DMS53 treated with DMSO at 0.1 percent for 48 hours (cell line): ENCODE results near the gene STK32C.
A peak's percentile ranks its signal among the peaks of the same experiment; 100 is the strongest.

ENCODE experiments used
- DNase-seq: peaks from one replicate; lab custom pipeline; 2025; ENCODE audit not compliant: unreplicated experiment; lab: John Stamatoyannopoulos, UW

The STK32C gene

GRCh38 chr10:132307823-132308586, at the start of gene STK32C:
Gene STK32C, minus strand, starts transcription at chr10:132307950. Its CDS starts 117 bp downstream, at chr10:132307833.
- peak; percentile 46 for DNase-seq

DNA sequence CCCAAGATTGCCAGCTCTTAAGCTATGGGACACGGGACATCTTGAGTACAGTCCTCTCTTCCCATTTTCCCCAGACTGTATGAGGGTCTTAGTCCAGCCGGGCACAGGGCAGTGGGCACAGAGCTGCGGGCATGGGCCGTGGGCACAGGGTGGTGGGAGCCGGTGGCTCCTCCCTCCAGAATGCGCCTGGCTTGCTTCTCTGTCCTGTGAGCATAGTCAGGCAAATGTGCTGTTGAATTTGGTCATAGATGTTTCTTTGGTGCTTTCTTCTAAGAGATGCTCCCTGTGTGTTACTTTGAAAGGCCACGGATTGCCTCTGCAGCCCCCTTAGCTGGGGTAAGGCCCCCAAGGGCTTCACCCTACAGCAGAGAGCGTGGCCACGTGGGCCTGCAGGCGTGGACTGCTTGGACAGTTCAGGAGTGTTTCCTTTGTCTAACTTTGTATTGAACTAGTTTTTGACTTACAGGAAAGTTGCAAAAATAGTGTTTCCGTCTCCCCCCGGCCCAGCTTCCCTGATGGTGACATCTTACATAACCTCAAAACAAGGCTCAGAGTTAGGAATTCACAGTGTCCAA, 49.0 kb upstream of the STK32C start:
- no peak for DNase-seq

- DNase-seq: no peak
Measured at GRCh38 chr10:132355754-132356153, 48.0 kb upstream of the STK32C start.

- DNase-seq: no peak
Measured at GRCh38 chr10:132355297-132355696, 47.5 kb upstream of the STK32C start.

- DNase-seq: no peak
Measured at GRCh38 chr10:132354356-132355094, 46.8 kb upstream of the STK32C start.

DNA sequence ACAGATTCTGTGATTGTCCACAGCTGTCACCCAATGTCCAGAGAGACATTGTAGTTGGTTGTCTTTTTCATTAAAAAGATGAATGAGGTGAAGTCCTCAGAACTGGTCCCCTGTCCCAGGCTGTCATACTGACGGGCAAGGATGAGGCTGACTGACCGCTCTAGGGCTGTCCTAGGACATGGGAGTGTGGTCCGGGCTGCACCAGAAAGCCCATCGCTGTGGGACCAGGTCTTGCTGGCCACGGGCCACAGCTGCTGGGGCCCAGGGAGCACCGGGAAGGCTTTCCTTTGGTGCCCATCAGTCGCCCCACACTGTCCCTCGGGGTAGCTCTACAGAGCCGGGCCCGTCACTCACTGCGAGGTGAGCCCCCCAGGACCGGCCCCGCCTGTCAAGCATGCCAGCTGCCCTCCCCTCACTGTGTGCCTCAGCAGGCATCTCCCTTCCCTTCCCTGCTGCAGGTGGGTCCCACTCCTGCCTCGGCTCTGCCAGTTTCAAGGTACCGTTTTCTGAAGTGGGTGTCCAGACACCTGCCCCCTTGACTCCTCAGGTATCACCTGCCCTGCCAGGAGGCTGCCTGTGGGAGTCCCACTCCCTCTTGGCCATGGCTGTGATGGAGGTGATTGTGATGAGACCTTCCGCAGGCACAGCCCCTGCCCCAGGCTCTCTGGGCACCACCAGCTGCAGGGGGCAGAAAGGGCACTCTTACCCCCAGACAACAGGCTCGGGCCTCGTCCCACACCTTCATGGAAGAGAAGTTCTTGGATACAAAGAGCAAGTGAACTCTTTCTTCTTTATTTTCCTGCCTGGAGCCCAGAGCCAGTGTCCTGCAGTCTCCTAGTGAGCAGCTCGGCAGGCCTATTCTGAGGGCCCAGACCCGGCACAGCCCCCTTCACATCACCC, 46.0 kb upstream of the STK32C start:
- no peak for DNase-seq

- DNase-seq: peak; percentile 49
Measured at GRCh38 chr10:132352462-132353308, 44.9 kb upstream of the STK32C start.

GRCh38 chr10:132351611-132352010, 43.9 kb upstream of the STK32C start:
- peak; percentile 17 for DNase-seq

- DNase-seq: no peak
Measured at GRCh38 chr10:132350946-132351345, 43.2 kb upstream of the STK32C start.

DNA sequence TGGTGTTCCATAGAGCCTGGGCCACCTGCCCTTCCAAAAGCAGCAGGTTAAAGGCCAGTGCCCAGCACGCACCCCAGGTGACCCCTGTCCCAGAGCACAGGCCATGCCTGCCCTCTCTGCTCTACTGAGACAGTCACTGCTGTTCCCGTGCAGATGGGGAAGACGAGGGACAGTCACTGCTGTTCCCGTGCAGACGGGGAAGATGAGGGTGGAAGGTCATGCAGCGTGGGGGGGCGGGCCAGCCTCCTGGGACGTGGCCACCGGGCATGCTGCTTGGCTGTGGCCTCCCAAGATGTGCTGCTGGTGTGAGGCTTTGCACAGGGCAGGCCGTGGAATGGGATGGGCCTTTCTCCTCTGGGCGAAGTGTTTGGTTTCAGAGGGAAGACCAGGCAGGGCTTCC, 42.6 kb upstream of the STK32C start:
- DNase-seq: no peak

GRCh38 chr10:132349766-132350165, 42.0 kb upstream of the STK32C start:
- DNase-seq: no peak

- DNase-seq: no peak
Measured at GRCh38 chr10:132347931-132348267, 40.1 kb upstream of the STK32C start.

DNA sequence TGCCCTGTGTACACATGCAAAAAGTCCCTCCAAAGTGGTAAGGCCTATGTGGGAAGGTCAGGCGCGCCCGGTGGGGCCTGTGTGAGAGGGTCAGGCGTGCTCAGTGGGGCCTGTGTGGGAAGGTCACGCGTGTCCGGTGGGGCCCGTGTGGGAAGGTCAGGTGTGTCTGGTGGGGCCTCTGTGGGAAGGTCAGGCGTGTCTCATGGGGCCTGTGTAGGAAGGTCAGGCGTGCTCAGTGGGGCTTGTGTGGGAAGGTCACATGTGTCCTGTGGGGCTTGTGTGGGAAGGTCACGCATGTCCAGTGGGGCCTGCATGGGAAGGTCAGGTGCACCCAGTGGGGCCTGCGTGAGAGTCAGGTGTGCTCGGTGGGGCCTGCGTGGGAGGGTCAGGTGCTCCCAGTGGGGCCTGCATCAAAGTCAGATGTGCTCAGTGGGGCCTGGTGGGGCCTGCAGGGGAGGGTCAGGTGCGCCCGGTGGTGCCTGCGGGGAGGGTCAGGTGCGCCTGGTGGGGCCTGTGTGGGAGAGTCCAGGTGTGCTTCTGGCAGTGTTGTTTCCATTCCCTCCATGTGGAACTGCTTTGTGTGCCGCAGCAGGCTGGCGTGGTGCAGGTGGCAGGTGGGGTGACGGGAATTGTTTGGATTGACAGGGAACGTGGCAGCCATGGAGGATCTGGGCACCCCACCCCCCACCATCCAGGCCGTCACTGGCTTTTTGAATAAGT, 39.6 kb upstream of the STK32C start:
- no peak for DNase-seq

GRCh38 chr10:132346806-132347205, 39.1 kb upstream of the STK32C start:
- no peak for DNase-seq

DNA sequence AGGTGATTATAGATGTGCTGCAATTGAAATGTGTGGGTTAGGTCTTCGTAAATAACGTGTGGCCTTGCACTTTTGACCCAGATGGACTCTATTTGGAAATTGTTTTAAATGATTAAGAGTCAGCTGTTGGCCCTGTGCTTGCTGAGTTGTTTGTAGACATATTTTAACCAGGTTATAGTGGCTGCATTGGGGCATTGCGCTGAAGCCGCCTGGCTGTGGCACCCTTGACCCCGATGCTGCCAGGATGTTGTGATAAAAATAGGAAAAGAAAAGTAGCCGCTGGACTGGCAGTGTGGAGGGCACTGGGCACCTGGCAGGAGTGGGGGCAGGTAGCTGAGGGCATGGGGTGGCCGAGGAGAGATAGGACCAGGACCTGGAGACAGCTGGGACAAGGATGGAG, 37.6 kb upstream of the STK32C start:
- no peak for DNase-seq

- DNase-seq: no peak
Measured at GRCh38 chr10:132344386-132344785, 36.6 kb upstream of the STK32C start.

DNA sequence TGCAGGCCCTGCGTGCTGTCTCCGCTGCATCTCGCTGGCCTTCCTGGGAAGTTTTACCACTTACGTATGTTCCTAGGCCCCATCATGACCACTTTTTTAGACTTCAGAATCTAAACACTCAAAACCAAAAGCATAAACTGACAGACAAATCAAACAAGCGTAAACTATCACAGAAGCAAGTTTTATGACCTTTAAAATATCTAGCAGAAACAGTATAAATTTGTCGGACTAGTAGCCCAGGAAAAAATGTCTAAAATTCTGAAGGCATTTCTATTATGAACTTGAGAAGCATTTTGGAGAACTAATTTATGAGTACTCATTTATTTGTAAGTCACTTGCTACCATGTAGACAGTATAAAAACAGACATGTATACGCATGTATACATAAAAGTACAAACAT, 34.8 kb upstream of the STK32C start:
- DNase-seq: no peak

DNA sequence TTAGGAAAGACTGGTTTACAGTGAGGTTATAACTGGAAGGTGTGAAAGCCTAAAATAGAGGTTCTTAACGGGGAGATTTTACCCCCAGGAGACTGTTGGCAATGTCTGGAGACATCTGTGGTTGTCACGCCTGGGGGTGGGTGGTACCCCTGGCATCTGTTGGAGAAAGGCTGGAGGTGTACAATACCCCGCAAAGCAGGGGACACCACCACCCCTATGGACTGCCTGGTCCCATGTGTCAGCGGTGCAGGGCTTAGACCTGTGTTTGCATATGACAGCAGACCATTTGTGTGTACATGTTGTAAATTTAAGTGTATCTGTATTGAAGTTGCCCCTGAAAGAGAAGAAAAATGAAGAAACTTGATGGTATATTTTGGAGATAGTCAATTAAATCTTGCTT, 34.0 kb upstream of the STK32C start:
- no peak for DNase-seq

DNA sequence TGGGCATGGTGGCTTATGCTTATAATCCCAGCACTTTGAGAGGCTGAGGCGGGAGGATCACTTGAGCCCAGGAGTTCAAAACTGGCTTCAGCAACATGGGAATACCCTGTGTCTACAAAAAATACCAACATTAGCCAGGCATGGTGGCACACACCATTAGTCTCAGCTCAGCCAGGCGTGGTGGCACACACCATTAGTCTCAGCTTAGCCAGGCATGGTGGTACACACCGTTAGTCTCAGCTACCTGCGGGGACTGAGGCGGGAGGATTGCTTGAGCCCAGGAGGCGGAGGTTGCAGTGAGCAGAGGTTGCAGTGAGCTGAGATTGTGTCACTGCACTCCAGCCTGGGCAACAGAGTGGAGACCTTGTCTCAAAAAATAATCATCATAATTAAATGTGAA, 33.3 kb upstream of the STK32C start:
- DNase-seq: no peak

- no peak for DNase-seq
Measured at GRCh38 chr10:132339276-132339675, 31.5 kb upstream of the STK32C start.
